Keratinocyte (primary cell): Measurements from ENCODE around the gene SALL3. TPM values are rescaled to one million over a fixed set of nuclear protein-coding genes. Genes with fewer than 3 reads are reported as not detected.

Experiments used
- DNase-seq: peaks from one replicate; pipeline ENCODE4 v3.0.0-alpha.2; 2011; ENCODE audit warnings: low read depth, missing footprints, low spot score
- FAIRE-seq: peaks from 2 replicates; lab custom pipeline; 2011; peaks lifted over from hg19 to GRCh38; lab: Jason Lieb, UNC
- H2AFZ ChIP-seq: 2 replicates; pipeline ENCODE4 v1.6.0; 2012; ENCODE audit warnings: low read length, control low read depth, inconsistent platforms; ENCODE audit not compliant: control insufficient read depth
- H3K27ac ChIP-seq: 2 replicates; pipeline ENCODE4 v1.5.1; 2011; ENCODE audit warnings: low read length; ENCODE audit not compliant: control insufficient read depth, insufficient read depth
- H3K27me3 ChIP-seq: 3 replicates; pipeline ENCODE4 v1.6.0; 2011; ENCODE audit warnings: low read length; ENCODE audit not compliant: control insufficient read depth, insufficient read depth; ENCODE audit errors: extremely low read depth
- H3K36me3 ChIP-seq, 2 experiments: 2 replicates in 1 of 2; 3 replicates in 1 of 2; pipeline ENCODE4 v1.5.1; 2011; ENCODE audit warnings: low read length in 2 of 2, mild to moderate bottlenecking in 1 of 2; ENCODE audit not compliant: control insufficient read depth in 2 of 2, insufficient read depth in 2 of 2; ENCODE audit errors: extremely low read depth in 1 of 2
- H3K4me1 ChIP-seq: 3 replicates; pipeline ENCODE4 v1.5.1; 2011; ENCODE audit warnings: low read length; ENCODE audit not compliant: control insufficient read depth, insufficient read depth; ENCODE audit errors: extremely low read depth
- H3K4me2 ChIP-seq: 3 replicates; pipeline ENCODE4 v1.6.0; 2011; ENCODE audit warnings: low read depth, low read length; ENCODE audit not compliant: control insufficient read depth, insufficient read depth; ENCODE audit errors: extremely low read depth
- H3K4me3 ChIP-seq, 3 experiments: fragments of 200-600 bp in 1 of 3; sonication (generic) in 1 of 3; 2 replicates in 2 of 3; 3 replicates in 1 of 3; pipeline ENCODE4 v1.5.1; 2011 to 2016; ENCODE audit warnings: low read length in 3 of 3, mild to moderate bottlenecking in 3 of 3, control low read depth in 2 of 3, inconsistent platforms in 1 of 3, low read depth in 1 of 3, mixed read lengths in 1 of 3, mixed run types in 1 of 3, moderate library complexity in 1 of 3; ENCODE audit not compliant: control insufficient read depth in 2 of 3, insufficient read depth in 2 of 3; ENCODE audit errors: extremely low read depth in 1 of 3
- H3K79me2 ChIP-seq: 2 replicates; pipeline ENCODE4 v1.6.0; 2012; ENCODE audit warnings: low read length; ENCODE audit not compliant: control insufficient read depth, insufficient read depth
- H3K9ac ChIP-seq: 3 replicates; pipeline ENCODE4 v1.6.0; 2011; ENCODE audit warnings: low read length; ENCODE audit not compliant: control insufficient read depth, insufficient read depth; ENCODE audit errors: extremely low read depth
- H3K9me1 ChIP-seq: 3 replicates; pipeline ENCODE4 v1.6.0; 2011; ENCODE audit warnings: low read length; ENCODE audit not compliant: control insufficient read depth, insufficient read depth; ENCODE audit errors: extremely low read depth
- H3K9me3 ChIP-seq: 2 replicates; pipeline ENCODE4 v1.5.1; 2012; ENCODE audit warnings: low read depth, low read length; ENCODE audit not compliant: control insufficient read depth
- H4K20me1 ChIP-seq: 3 replicates; pipeline ENCODE4 v1.6.0; 2011; ENCODE audit warnings: low read length; ENCODE audit not compliant: control insufficient read depth, insufficient read depth; ENCODE audit errors: extremely low read depth
- EZH2 ChIP-seq: IDR thresholded peaks from one replicate; pipeline ENCODE4 v1.6.1; 2012; ENCODE audit warnings: inconsistent platforms, mild to moderate bottlenecking, low read length, moderate library complexity
- dilution Hi-C: fragments of 300-500 bp; cut with MboI; formaldehyde crosslinking; loops from one replicate; pipeline ENCODE4 v1.7.0; 2020; ENCODE audit warnings: low sequenced_read_pairs; ENCODE audit not compliant: extremely low pct_ligation_motif_present
- polyA plus RNA-seq, 5 experiments: library from polyadenylated mRNA; depleted of rRNA in 3 of 5; stranded (reverse) in 3 of 5; stranded (forward) in 1 of 5; unstranded in 1 of 5; fragments of >200 nt; gene quantifications; 1 replicate in 1 of 5; 2 replicates in 3 of 5; 3 replicates in 1 of 5; pipeline versions ENCODE4 v1.2.1 to v1.2.3, GENCODE V29; 2011 to 2012; ENCODE audit warnings: missing spikeins in 2 of 5, low read depth in 1 of 5, low replicate concordance in 1 of 5
- TF ChIP-seq, protein P1 (sequence below), 3 experiments: IDR thresholded peaks in 1 of 3; conservative IDR thresholded peaks in 1 of 3; optimal IDR thresholded peaks in 1 of 3; 2 replicates in 2 of 3; 3 replicates in 1 of 3; pipeline versions ENCODE3 to v1.5.1; 2011; ENCODE audit warnings: low read length in 3 of 3, mild to moderate bottlenecking in 3 of 3, moderate library complexity in 2 of 3, control low read depth in 1 of 3, inconsistent platforms in 1 of 3; ENCODE audit not compliant: insufficient read depth in 2 of 3; ENCODE audit errors: extremely low read depth in 1 of 3

The SALL3 gene
- polyA plus RNA-seq, 1 donor (not counting 4 experiments of a cell fraction or from before 2014, with no cell fraction given), result not detected

DNA sequence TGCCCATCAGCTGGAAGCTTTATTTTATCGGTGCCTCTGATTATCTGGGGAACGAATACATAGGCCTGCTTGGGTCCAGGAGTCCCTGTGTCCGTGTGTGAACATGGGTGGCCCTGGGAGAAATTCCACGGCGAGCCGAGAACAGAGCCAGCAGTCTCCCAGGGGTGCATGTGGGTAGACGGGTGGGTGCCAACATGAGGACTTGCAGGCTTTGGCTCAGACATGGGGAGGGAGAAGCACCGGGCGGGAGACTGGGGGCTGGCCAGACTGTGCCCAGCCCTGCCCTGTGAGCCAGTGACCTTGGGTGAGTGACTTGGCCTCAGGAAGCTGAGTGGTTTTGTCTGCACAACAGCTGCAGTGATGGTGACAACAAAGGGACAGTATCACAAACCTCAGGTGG, 44.2 kb upstream of the SALL3 start:
- Histone ChIP-seq H3K4me3 (no peak overlapping the region), H3K36me3 (no peaks in the 10 kb centered on the region), H3K9me1 (no peaks in the 10 kb centered on the region), H2AFZ (no peak overlapping the region), H3K9me3 (peaks cover 5% of the 10 kb centered on the region), H4K20me1 (no peaks in the 10 kb centered on the region), H3K4me2 (no peak overlapping the region), H3K27ac (no peak overlapping the region), H3K9ac (no peak overlapping the region), H3K27me3 (no peaks in the 10 kb centered on the region), H3K4me1 (no peaks in the 10 kb centered on the region), H3K79me2 (no peaks in the 10 kb centered on the region)
- TF ChIP-seq, protein P1, sequence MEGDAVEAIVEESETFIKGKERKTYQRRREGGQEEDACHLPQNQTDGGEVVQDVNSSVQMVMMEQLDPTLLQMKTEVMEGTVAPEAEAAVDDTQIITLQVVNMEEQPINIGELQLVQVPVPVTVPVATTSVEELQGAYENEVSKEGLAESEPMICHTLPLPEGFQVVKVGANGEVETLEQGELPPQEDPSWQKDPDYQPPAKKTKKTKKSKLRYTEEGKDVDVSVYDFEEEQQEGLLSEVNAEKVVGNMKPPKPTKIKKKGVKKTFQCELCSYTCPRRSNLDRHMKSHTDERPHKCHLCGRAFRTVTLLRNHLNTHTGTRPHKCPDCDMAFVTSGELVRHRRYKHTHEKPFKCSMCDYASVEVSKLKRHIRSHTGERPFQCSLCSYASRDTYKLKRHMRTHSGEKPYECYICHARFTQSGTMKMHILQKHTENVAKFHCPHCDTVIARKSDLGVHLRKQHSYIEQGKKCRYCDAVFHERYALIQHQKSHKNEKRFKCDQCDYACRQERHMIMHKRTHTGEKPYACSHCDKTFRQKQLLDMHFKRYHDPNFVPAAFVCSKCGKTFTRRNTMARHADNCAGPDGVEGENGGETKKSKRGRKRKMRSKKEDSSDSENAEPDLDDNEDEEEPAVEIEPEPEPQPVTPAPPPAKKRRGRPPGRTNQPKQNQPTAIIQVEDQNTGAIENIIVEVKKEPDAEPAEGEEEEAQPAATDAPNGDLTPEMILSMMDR (optimal IDR thresholded peaks at IDR 0.05 in 1 of 3, IDR thresholded peaks at IDR 0.05 in 1 of 3, conservative IDR thresholded peaks at IDR 0.05 in 1 of 3; ENCODE audit: extremely low read depth in 1 of 3, insufficient read depth in 2 of 3, low read length in 3 of 3), result no peak
- TF ChIP-seq EZH2, result no peak
- FAIRE-seq (no peak), DNase-seq (no peak)
- dilution Hi-C loops, result no loop called here

DNA sequence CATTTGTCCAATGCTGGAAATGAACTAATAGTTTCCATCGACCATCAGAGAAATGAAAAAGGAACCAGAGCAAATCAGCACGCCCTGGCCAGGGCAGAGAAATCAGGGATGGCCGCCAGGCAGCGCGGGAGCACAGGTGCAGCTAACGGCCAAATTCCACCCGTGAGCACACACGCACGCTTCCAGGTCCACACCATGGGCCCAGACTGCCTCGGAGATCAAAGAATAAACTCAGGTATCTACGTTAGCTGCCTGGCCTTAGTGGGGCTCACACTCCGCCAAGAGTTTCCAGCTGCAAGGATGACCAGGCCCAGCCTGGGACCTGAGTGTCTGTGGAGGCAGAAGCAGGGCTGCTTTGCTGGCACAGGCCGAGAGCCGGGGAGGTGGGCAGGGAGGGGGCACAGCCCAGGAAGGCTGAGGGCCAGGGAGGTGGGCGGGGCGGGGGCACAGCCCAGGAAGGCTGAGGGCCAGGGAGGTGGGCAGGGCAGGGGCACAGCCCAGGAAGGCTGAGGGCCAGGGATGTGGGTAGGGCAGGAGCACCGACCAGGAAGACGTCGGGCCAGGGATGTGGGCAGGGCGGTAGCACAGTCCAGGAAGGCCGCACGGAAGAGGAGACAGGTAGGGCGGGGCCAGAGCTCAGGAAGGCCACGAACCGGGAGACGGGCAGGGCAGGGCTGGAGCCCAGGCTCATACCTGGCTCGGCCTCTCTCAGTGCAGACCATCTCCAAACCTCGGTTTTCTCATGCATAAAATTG, 43.2 kb upstream of the SALL3 start:
- peaks cover 5% of the 10 kb centered on the region for H3K9me3 ChIP-seq
- H3K79me2 ChIP-seq, result no peaks in the 10 kb centered on the region
- no peak overlapping the region for H3K4me2 ChIP-seq
- no peaks in the 10 kb centered on the region for H4K20me1 ChIP-seq
- H3K9ac ChIP-seq, result no peak overlapping the region
- dilution Hi-C loops, result no loop called here
- no peaks in the 10 kb centered on the region for H3K27me3 ChIP-seq
- TF ChIP-seq, protein P1 (optimal IDR thresholded peaks at IDR 0.05 in 1 of 3, IDR thresholded peaks at IDR 0.05 in 1 of 3, conservative IDR thresholded peaks at IDR 0.05 in 1 of 3; ENCODE audit: extremely low read depth in 1 of 3, insufficient read depth in 2 of 3, low read length in 3 of 3), result no peak
- no peak for TF ChIP-seq EZH2
- H3K36me3 ChIP-seq, result no peaks in the 10 kb centered on the region
- FAIRE-seq (no peak), DNase-seq (no peak)
- H3K4me3 ChIP-seq, result no peak overlapping the region
- no peak overlapping the region for H3K27ac ChIP-seq
- no peak overlapping the region for H2AFZ ChIP-seq
- H3K9me1 ChIP-seq, result no peaks in the 10 kb centered on the region
- H3K4me1 ChIP-seq, result no peaks in the 10 kb centered on the region
